Ovary (tissue), 9 donors: ENCODE measurements around the gene ANKRD65. TPM values are rescaled to one million over a fixed set of nuclear protein-coding genes. Genes with fewer than 3 reads are reported as not detected.
A peak's percentile ranks its signal among the peaks of the same experiment; 100 is the strongest.

Source experiments
- DNase-seq, 5 donors: peaks; one replicate each; pipeline ENCODE4 v3.0.0-alpha.2; 2019 to 2020
- H3K27ac ChIP-seq, 2 donors: fragments of 200-600 bp; one replicate each; pipeline versions ENCODE4 v1.5.1 to v1.8.0; 2019 to 2022
- H3K27me3 ChIP-seq: fragments of 200-600 bp; one replicate; pipeline ENCODE4 v1.8.0; 2022
- H3K36me3 ChIP-seq: fragments of 200-600 bp; sonication (generic); one replicate; pipeline ENCODE4 v1.5.1; 2019
- H3K4me1 ChIP-seq: one replicate; pipeline ENCODE4 v1.8.1; 2013; ENCODE audit warnings: mild to moderate bottlenecking, moderate library complexity; ENCODE audit not compliant: insufficient read depth
- H3K4me3 ChIP-seq: fragments of 200-600 bp; sonication (generic); one replicate; pipeline ENCODE4 v1.5.1; 2017
- H3K9me3 ChIP-seq, 2 donors: fragments of 200-600 bp in 1 of 2; sonication (generic) in 1 of 2; one replicate each; pipeline versions ENCODE4 v1.5.1 to v1.8.1; 2013 to 2019; ENCODE audit warnings: mild to moderate bottlenecking in 1 of 2, moderate library complexity in 1 of 2
- EP300 ChIP-seq: sonication (generic); formaldehyde crosslinking; IDR thresholded peaks from one replicate; pipeline ENCODE4 v1.6.1; 2017; ENCODE audit warnings: antibody characterized with exemption
- POLR2A ChIP-seq: fragments of 450-650 bp; IDR thresholded peaks from one replicate; pipeline ENCODE4 v1.6.1; 2017; ENCODE audit warnings: antibody characterized with exemption, mild to moderate bottlenecking, moderate library complexity
- WGBS, 3 donors: extraction: QIAGEN DNeasy Blood & Tissue Kit in 1 of 3; methylation state at CpG; one replicate each; pipeline versions ENCODE4 v1.1.5 to v1.1.7; 2013 to 2017; 5-methylcytosine and 5-hydroxymethylcytosine counted together
- intact Hi-C, 4 donors: fragments of 100-400 bp; cut with DNase I; formaldehyde crosslinking; loops; one replicate each; pipeline versions ENCODE4 v1.11.0 to v1.15.1; 2022 to 2023
- polyA plus RNA-seq, 2 donors: library from polyadenylated mRNA; stranded (reverse); fragments of 200-250 nt in 1 of 2; fragments of 350-450 nt in 1 of 2; fragmentation: Illumina TruSeq in 1 of 2; extraction: RNeasy Lipid Tissue Mini Kit (QIAGEN cat#74804) in 1 of 2; gene quantifications; one replicate each; pipeline ENCODE4 v1.2.3, GENCODE V29; 2013 to 2014
- total RNA-seq, 7 donors: library from RNA; depleted of rRNA in 2 of 7; stranded (reverse); fragments of >200 nt in 2 of 7; fragmentation: NEBNext Ultra II Directional in 3 of 7; extraction: Animal tissue kit (Norgen Biotek cat#: 25700) in 3 of 7; gene quantifications; one replicate each; pipeline versions ENCODE4 v1.1.0 to v1.2.4, GENCODE V29; 2016 to 2023
- TF ChIP-seq, protein P1 (sequence below), 3 donors: fragments of 450-650 bp in 2 of 3; fragments of 200-600 bp in 1 of 3; IDR thresholded peaks; one replicate each; pipeline versions ENCODE4 v1.5.1 to v1.8.0; 2016 to 2022; ENCODE audit warnings: antibody characterized with exemption in 3 of 3, mild to moderate bottlenecking in 1 of 3
- donor health status: DM: no; HTN: no; CAD: no; lungs with moderate emphysema.
- donor health status: DM: no; HTN: no; CAD: no.
- donor health status: Bipolar disorder and iron deficiency.
- donor health status: DM: yes; HTN: yes; CAD: no.
- donor health status: DM: no; HTN: no; CAD: no.
- donor health status: DM: yes; HTN: yes; CAD: no.

ANKRD65 gene
- total and polyA plus RNA-seq, 9 donors, result 4.5 to 48.8 (median 13.3) TPM

DNA sequence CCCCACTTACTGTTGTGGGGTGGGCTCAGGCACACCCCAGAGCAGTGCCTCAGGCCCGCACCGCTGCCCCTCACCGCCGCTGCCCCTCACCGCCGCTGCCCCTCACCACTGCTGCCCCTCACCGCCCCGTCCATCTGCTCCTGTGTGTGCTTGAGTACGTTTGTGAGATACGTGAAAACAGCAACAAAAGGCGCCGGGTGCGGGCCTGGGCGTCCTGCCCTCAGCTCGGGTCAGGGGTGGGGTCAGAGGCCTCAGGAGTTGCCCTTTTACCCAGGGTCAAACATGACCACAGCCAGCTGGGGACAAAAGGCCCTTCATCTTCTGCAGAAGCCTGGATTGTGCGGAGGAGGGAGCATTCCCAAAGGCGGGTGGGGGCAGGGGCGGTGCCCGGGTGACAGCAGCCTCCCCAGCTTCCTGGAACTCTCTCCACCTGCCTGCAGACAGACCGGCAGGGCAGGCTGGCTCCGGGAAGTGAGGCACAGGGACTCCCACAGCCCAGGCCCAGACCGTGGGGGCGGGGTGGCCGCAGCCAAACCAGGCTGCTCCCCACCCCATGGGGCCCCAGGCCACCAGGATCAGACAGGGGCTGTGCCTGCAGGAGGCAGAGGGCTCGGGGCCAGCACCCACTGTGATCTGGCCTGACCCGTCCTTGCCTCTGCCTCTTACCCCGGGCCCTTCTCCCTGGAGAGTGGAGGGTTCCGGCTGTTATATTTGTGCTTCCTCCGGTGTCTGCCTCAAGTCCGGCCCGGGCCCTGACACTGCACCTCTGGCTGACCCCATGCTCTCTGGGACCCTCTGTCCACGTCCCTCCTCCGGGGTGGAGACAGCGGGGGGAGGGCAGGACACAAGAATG is 12.1 kb upstream of the ANKRD65 start:
- H3K9me3 ChIP-seq, result no peaks in the 10 kb centered on the region
- H3K36me3 ChIP-seq, result no peaks in the 10 kb centered on the region
- peak; percentile 65 to 74 (median 67) for DNase-seq
- H3K4me3 ChIP-seq, result no peak overlapping the region
- TF ChIP-seq, protein P1, sequence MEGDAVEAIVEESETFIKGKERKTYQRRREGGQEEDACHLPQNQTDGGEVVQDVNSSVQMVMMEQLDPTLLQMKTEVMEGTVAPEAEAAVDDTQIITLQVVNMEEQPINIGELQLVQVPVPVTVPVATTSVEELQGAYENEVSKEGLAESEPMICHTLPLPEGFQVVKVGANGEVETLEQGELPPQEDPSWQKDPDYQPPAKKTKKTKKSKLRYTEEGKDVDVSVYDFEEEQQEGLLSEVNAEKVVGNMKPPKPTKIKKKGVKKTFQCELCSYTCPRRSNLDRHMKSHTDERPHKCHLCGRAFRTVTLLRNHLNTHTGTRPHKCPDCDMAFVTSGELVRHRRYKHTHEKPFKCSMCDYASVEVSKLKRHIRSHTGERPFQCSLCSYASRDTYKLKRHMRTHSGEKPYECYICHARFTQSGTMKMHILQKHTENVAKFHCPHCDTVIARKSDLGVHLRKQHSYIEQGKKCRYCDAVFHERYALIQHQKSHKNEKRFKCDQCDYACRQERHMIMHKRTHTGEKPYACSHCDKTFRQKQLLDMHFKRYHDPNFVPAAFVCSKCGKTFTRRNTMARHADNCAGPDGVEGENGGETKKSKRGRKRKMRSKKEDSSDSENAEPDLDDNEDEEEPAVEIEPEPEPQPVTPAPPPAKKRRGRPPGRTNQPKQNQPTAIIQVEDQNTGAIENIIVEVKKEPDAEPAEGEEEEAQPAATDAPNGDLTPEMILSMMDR (IDR thresholded peaks at IDR 0.05), result no peak
- peak; percentile 19 for TF ChIP-seq POLR2A
- H3K27ac ChIP-seq, result peak overlapping the region; percentile 83 to 96
- intact Hi-C loops, result no loop called here
- H3K4me1 ChIP-seq, result peaks cover 52% of the 10 kb centered on the region
- H3K27me3 ChIP-seq, result no peaks in the 10 kb centered on the region
- WGBS, 3 donors, result 40 to 49% (median 40%) methylated on average over 32 to 34 of the region's 34 CpGs

DNA sequence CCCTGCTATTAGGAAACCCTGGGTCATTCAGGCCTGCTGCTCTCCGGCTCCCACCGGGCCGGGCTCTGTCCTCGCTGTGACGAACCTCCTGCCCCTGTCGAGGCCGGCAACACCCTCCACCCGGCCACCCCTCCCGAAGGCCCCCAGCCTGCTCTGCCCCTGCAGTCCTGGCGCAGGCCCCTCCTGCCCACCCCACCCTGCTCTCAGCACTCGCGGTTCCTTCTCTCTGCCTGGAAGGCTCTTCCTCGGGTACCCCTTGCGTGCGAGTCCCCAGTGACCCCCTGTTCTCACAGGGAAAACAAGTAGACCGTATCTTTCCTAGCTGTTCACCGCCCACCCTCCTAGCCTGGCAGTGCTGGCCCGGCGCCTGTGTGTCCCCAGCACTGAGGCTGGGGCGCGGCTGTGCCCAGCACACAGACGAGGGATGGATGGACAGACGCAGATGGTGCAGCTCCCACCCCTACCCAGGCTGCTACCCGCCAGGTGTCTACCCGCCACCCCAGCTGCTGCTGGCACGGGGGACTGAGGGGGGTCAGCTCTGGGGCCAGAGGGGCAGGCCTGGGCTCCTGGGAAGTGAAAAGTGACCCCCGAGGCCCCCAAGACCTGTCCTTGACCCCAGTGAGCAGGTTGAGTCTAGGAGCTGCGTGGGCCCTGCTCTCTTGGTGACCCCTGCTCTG is 11.3 kb upstream of the ANKRD65 start:
- Histone ChIP-seq H3K27me3 (no peaks in the 10 kb centered on the region), H3K4me3 (no peak overlapping the region), H3K4me1 (peaks cover 52% of the 10 kb centered on the region), H3K27ac (peak overlapping the region; percentile 59 to 96), H3K9me3 (no peaks in the 10 kb centered on the region), H3K36me3 (no peaks in the 10 kb centered on the region)
- peak in 4 of 5 donors; percentile 19 to 61 (median 54) for DNase-seq
- no peak for TF ChIP-seq EP300
- TF ChIP-seq, protein P1 (IDR thresholded peaks at IDR 0.05), result no peak
- intact Hi-C loops, result no loop called here
- 68 to 73% (median 72%) methylated on average over 28 of the region's 28 CpGs for WGBS, 3 donors

DNA sequence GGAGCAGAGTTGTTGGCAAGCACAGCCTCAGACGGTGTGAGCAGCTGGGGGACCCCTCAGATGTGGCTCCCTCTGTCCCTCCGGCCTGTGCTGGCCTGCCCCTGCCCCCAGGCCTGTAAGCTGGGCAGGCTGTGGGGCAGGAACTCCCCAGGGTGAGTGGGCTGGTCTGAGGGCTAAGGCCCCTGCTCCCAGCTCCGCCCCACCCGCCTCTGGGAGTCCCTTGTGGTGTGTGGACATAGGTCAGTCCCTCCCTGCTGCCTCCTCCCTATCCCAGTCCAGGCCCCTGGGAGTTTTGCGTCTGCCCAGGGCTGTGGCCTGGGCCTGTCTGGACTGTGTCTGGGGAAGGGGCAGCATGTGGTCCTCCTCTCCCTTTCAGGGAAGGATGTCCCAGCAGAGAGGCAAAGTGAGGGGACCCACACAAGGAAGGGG is 10.8 kb upstream of the ANKRD65 start:
- no peak overlapping the region for H3K4me3 ChIP-seq
- H3K9me3 ChIP-seq, result no peaks in the 10 kb centered on the region
- no peaks in the 10 kb centered on the region for H3K36me3 ChIP-seq
- TF ChIP-seq POLR2A (no peak), EP300 (no peak)
- TF ChIP-seq, protein P1 (IDR thresholded peaks at IDR 0.05), result no peak
- peaks cover 52% of the 10 kb centered on the region for H3K4me1 ChIP-seq
- no peaks in the 10 kb centered on the region for H3K27me3 ChIP-seq
- peak overlapping the region; percentile 59 to 96 for H3K27ac ChIP-seq
- DNase-seq, result peak in 4 of 5 donors; percentile 50 to 67 (median 64)
- intact Hi-C loops, result no loop called here
- 51 to 74% (median 55%) methylated on average over 5 of the region's 5 CpGs for WGBS, 3 donors

DNA sequence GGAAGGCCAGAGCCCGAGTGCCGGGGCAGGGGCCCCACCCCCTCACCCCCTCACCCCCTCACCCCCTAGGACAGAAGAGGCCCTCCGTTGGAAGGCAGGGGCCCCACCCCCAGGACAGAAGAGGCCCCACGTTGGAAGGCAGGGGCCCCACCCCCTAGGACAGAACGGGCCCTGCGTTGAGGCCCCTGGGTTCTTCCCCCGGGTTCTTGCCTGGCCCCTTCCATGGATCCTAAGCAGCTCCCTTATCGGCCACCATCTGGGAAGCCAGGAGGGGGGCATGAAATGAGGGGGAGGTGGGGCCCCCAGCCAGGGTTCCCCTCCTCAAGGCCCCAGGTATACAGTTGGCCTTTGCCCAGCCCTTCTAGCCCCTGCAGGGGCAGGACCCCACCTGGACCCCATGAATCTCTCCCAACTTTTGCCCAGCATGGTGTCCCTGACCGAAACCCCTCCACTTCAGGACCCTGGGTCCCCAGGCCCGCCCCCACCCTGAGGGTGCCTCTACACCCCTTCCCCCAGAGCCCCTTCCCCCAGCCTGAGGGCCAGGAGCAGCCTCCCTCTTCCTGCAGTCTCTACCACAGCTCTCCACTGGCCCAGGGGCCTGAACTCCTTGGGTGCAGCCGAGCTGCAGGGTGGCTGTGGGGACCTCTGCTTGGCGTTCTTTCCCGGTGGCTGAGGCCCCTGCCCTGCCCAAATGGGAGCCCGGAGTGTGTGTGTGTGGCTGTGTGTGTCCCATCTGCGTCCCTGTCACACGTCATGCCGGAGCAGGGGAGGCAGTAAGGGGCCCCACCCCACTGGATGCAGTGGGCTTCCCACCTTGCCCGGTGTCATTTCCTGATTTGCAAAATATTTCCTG is 10.1 kb upstream of the ANKRD65 start:
- 51 to 60% (median 54%) methylated on average over 16 to 18 of the region's 18 CpGs for WGBS, 3 donors
- Histone ChIP-seq H3K9me3 (no peaks in the 10 kb centered on the region), H3K36me3 (no peaks in the 10 kb centered on the region), H3K27ac (peak overlapping the region; percentile 59 to 96), H3K27me3 (no peaks in the 10 kb centered on the region), H3K4me1 (peaks cover 49% of the 10 kb centered on the region), H3K4me3 (peak overlapping the region; percentile 6)
- peak in 3 of 5 donors; percentile 25 to 58 (median 56) for DNase-seq
- no peak for TF ChIP-seq EP300
- TF ChIP-seq POLR2A, result no peak
- TF ChIP-seq, protein P1 (IDR thresholded peaks at IDR 0.05), result no peak
- intact Hi-C loops, result no loop called here
